ENCODE data around the gene DPH1. TPM values are rescaled to one million over a fixed set of nuclear protein-coding genes. Genes with fewer than 3 reads are reported as not detected.

Gene DPH1
- total and polyA plus RNA-seq, 10 donors: 20.6 to 58.5 (median 42.9) TPM

- H3K9me3 ChIP-seq: no peaks in the 10 kb centered on the region
- intact Hi-C loops (cut with DNase I; ENCODE audit: low total_unique reads): no loop called here
- H3K4me1 ChIP-seq: no peaks in the 10 kb centered on the region
- no peak for DNase-seq
- no peak overlapping the region for H3K27ac ChIP-seq
- H3K4me3 ChIP-seq: no peak overlapping the region
- no peaks in the 10 kb centered on the region for H3K36me3 ChIP-seq
- TF ChIP-seq POLR2A (IDR thresholded peaks at IDR 0.05): no peak
- TF ChIP-seq, protein P1, sequence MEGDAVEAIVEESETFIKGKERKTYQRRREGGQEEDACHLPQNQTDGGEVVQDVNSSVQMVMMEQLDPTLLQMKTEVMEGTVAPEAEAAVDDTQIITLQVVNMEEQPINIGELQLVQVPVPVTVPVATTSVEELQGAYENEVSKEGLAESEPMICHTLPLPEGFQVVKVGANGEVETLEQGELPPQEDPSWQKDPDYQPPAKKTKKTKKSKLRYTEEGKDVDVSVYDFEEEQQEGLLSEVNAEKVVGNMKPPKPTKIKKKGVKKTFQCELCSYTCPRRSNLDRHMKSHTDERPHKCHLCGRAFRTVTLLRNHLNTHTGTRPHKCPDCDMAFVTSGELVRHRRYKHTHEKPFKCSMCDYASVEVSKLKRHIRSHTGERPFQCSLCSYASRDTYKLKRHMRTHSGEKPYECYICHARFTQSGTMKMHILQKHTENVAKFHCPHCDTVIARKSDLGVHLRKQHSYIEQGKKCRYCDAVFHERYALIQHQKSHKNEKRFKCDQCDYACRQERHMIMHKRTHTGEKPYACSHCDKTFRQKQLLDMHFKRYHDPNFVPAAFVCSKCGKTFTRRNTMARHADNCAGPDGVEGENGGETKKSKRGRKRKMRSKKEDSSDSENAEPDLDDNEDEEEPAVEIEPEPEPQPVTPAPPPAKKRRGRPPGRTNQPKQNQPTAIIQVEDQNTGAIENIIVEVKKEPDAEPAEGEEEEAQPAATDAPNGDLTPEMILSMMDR (IDR thresholded peaks at IDR 0.05 in 8 of 11, conservative IDR thresholded peaks at IDR 0.05 in 3 of 11): no peak
- no peak for TF ChIP-seq POLR2AphosphoS5 (IDR thresholded peaks at IDR 0.05)
- H3K27me3 ChIP-seq (replicated peaks in 1 of 7): peaks cover 0 to 7% (median 0%) of the 10 kb centered on the region in 7 donors
- 70 to 85% (median 73%) methylated on average over 3 to 4 of the region's 4 CpGs for WGBS, 5 donors
Measured at GRCh38 chr17:1985686-1986085, 44.3 kb upstream of the DPH1 start.

GRCh38 chr17:1986783-1987451, 43.0 kb upstream of the DPH1 start:
- Histone ChIP-seq H3K27me3 (replicated peaks in 1 of 7) (peaks cover 0 to 7% (median 0%) of the 10 kb centered on the region in 7 donors), H3K4me3 (no peak overlapping the region), H3K4me1 (no peaks in the 10 kb centered on the region), H3K27ac (no peak overlapping the region), H3K36me3 (no peaks in the 10 kb centered on the region), H3K9me3 (no peaks in the 10 kb centered on the region)
- TF ChIP-seq POLR2A (IDR thresholded peaks at IDR 0.05) (no peak), POLR2AphosphoS5 (IDR thresholded peaks at IDR 0.05) (no peak)
- TF ChIP-seq, protein P1 (IDR thresholded peaks at IDR 0.05 in 8 of 11, conservative IDR thresholded peaks at IDR 0.05 in 3 of 11): no peak
- WGBS, 5 donors: 79 to 88% (median 86%) methylated on average over 18 of the region's 18 CpGs
- no peak for DNase-seq
- intact Hi-C loops (cut with DNase I; ENCODE audit: low total_unique reads): no loop called here

DNA sequence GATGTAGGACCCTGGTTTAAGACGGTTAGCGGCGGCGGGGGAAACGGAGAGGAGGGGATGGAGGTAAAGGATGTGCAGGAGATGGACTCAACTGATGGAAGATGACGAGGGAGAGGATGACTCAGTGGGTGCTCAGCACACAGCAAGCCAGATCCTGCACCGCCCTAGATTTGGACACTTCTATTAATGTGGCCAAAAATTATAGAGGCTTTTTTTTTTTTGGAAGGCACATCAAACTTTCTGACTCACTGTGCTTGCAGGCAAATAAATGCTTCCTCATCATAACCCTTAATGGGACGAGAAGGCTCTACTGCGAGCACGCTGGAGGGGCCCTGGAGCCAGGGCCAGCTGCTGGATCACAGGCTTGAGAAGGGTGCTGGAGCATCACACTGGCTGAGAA, 40.8 kb upstream of the DPH1 start:
- 89 to 95% (median 92%) methylated on average over 10 of the region's 10 CpGs for WGBS, 5 donors
- H3K36me3 ChIP-seq: no peaks in the 10 kb centered on the region
- H3K27me3 ChIP-seq (replicated peaks in 1 of 7): no peaks in the 10 kb centered on the region
- intact Hi-C loops (cut with DNase I; ENCODE audit: low total_unique reads): no loop called here
- no peaks in the 10 kb centered on the region for H3K9me3 ChIP-seq
- no peaks in the 10 kb centered on the region for H3K4me1 ChIP-seq
- TF ChIP-seq POLR2A (IDR thresholded peaks at IDR 0.05) (no peak), POLR2AphosphoS5 (IDR thresholded peaks at IDR 0.05) (no peak)
- TF ChIP-seq, protein P1 (IDR thresholded peaks at IDR 0.05 in 8 of 11, conservative IDR thresholded peaks at IDR 0.05 in 3 of 11): no peak
- DNase-seq: no peak
- no peak overlapping the region for H3K27ac ChIP-seq
- H3K4me3 ChIP-seq: no peak overlapping the region

DNA sequence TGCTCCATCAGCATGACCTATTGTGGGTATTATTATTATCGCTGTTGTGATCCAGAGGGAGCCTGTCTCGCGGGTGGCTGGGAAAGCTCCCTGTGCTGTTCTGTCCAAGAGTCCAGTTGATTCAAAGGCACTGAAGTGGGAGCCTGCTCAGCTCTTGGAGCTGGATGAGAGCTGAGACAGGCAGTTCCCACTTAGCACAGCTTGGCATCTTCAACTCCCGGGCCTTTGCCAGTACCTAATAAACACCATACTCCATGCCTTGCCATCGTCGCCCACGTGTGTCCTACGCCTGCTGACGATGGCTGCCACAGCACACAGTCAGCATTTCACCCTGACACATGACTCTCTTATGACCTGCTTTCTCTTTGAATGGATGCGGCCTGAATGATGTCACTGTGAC, 37.4 kb upstream of the DPH1 start:
- intact Hi-C loops (cut with DNase I; ENCODE audit: low total_unique reads): no loop called here
- DNase-seq: no peak
- 80 to 93% (median 90%) methylated on average over 10 of the region's 10 CpGs for WGBS, 5 donors

More for the DNA sequence above, 37.4 kb upstream of the DPH1 start:
- no peak for TF ChIP-seq POLR2A (IDR thresholded peaks at IDR 0.05)
- no peak for TF ChIP-seq POLR2AphosphoS5 (IDR thresholded peaks at IDR 0.05)
- TF ChIP-seq, protein P1 (IDR thresholded peaks at IDR 0.05 in 8 of 11, conservative IDR thresholded peaks at IDR 0.05 in 3 of 11): no peak
- Histone ChIP-seq H3K36me3 (no peaks in the 10 kb centered on the region), H3K27ac (no peak overlapping the region), H3K4me1 (peaks cover 0 to 7% (median under 1%) of the 10 kb centered on the region in 6 donors), H3K4me3 (no peak overlapping the region), H3K27me3 (replicated peaks in 1 of 7) (peaks cover 0 to 17% (median 4%) of the 10 kb centered on the region in 7 donors), H3K9me3 (no peaks in the 10 kb centered on the region)

Data from spleen (tissue), 11 donors.